HepG2 (cell line): ENCODE data around the gene FGF21. TPM values are rescaled to one million over a fixed set of nuclear protein-coding genes. Genes with fewer than 3 reads are reported as not detected.

Experiments used
- BCL6 ChIP-seq: IDR thresholded peaks from 2 replicates; pipeline ENCODE4 v1.6.1; 2016; ENCODE audit warnings: missing genetic modification reagents, missing compliant biosample characterization
- ELF1 ChIP-seq: sonication (generic); formaldehyde crosslinking; IDR thresholded peaks from 2 replicates; pipeline ENCODE4 v1.4.0; 2020; ENCODE audit warnings: missing genetic modification reagents
- FOXA3 ChIP-seq: IDR thresholded peaks from 2 replicates; pipeline ENCODE4 v1.6.1; 2016; ENCODE audit warnings: missing genetic modification reagents, missing compliant biosample characterization
- HNRNPK ChIP-seq: fragments of 200-400 bp; formaldehyde crosslinking; IDR thresholded peaks from 2 replicates; pipeline ENCODE4 v1.6.1; 2018; ENCODE audit warnings: low read length, low read depth, moderate library complexity, mild to moderate bottlenecking; ENCODE audit not compliant: poor library complexity, severe bottlenecking
- KDM5B ChIP-seq: sonication (generic); formaldehyde crosslinking; IDR thresholded peaks from 2 replicates; pipeline ENCODE4 v1.4.0; 2020; ENCODE audit warnings: missing genetic modification reagents, mild to moderate bottlenecking, borderline replicate concordance
- MED1 ChIP-seq: sonication (generic); formaldehyde crosslinking; IDR thresholded peaks from 2 replicates; pipeline ENCODE4 v1.4.0; 2020; ENCODE audit warnings: missing genetic modification reagents
- MXD4 ChIP-seq: IDR thresholded peaks from 2 replicates; pipeline ENCODE4 v1.6.1; 2016; ENCODE audit warnings: mild to moderate bottlenecking, missing biosample characterization, missing genetic modification reagents
- ZNF235 ChIP-seq: sonication (generic); formaldehyde crosslinking; IDR thresholded peaks from 2 replicates; pipeline ENCODE4 v1.8.1; 2023; ENCODE audit warnings: mild to moderate bottlenecking, missing genetic modification reagents, borderline replicate concordance
- ZNF543 ChIP-seq: sonication (generic); formaldehyde crosslinking; IDR thresholded peaks from 2 replicates; pipeline ENCODE4 v1.4.0; 2020; ENCODE audit warnings: mild to moderate bottlenecking, missing genetic modification reagents
- ZNF557 ChIP-seq: sonication (generic); formaldehyde crosslinking; IDR thresholded peaks from 2 replicates; pipeline ENCODE4 v1.4.0; 2020; ENCODE audit warnings: missing genetic modification reagents
- polyA plus RNA-seq, 8 experiments: library from polyadenylated mRNA; depleted of rRNA in 3 of 8; stranded (reverse) in 7 of 8; unstranded in 1 of 8; fragments of >200 nt; fragmentation: Illumina TruSeq in 4 of 8; extraction: Trizol in 4 of 8; gene quantifications; 2 replicates each; pipeline versions ENCODE4 v1.2.1 to v1.2.3, GENCODE V29; 2011 to 2016; ENCODE audit warnings: low read depth in 4 of 8, missing spikeins in 1 of 8, mixed read lengths in 1 of 8; ENCODE audit not compliant: insufficient read depth in 1 of 8
- total RNA-seq, 5 experiments: library from RNA; depleted of rRNA; stranded (reverse); fragments of >200 nt; fragmentation: Illumina TruSeq; extraction: Trizol; gene quantifications; 2 replicates each; pipeline ENCODE4 v1.2.3, GENCODE V29; 2016; ENCODE audit warnings: low read depth in 1 of 5
- TF ChIP-seq, protein P1 (sequence below): sonication (generic); formaldehyde crosslinking; IDR thresholded peaks from 2 replicates; pipeline ENCODE4 v1.5.1; 2020; ENCODE audit warnings: mild to moderate bottlenecking, moderate library complexity, missing genetic modification reagents
- TF ChIP-seq, protein P2 (sequence below): sonication (generic); formaldehyde crosslinking; IDR thresholded peaks from 2 replicates; pipeline ENCODE4 v1.4.0; 2020; ENCODE audit warnings: mild to moderate bottlenecking, missing genetic modification reagents
- TF ChIP-seq, protein P3 (sequence below): sonication (generic); formaldehyde crosslinking; IDR thresholded peaks from 2 replicates; pipeline ENCODE4 v1.4.0; 2020; ENCODE audit warnings: missing genetic modification reagents
- TF ChIP-seq, protein P4 (sequence below), 2 experiments: sonication (generic) in 1 of 2; formaldehyde crosslinking in 1 of 2; IDR thresholded peaks; 2 replicates each; pipeline versions ENCODE4 v1.4.0 to v1.6.1; 2016 to 2020; ENCODE audit warnings: borderline replicate concordance in 1 of 2, low read depth in 1 of 2, mild to moderate bottlenecking in 1 of 2, missing genetic modification reagents in 1 of 2

The FGF21 gene
- total and polyA plus RNA-seq, 2 of the 13 experiments (the other 11 are each of a cell fraction or from before 2014, with no cell fraction given): 0.17 TPM; not detected in 1

DNA sequence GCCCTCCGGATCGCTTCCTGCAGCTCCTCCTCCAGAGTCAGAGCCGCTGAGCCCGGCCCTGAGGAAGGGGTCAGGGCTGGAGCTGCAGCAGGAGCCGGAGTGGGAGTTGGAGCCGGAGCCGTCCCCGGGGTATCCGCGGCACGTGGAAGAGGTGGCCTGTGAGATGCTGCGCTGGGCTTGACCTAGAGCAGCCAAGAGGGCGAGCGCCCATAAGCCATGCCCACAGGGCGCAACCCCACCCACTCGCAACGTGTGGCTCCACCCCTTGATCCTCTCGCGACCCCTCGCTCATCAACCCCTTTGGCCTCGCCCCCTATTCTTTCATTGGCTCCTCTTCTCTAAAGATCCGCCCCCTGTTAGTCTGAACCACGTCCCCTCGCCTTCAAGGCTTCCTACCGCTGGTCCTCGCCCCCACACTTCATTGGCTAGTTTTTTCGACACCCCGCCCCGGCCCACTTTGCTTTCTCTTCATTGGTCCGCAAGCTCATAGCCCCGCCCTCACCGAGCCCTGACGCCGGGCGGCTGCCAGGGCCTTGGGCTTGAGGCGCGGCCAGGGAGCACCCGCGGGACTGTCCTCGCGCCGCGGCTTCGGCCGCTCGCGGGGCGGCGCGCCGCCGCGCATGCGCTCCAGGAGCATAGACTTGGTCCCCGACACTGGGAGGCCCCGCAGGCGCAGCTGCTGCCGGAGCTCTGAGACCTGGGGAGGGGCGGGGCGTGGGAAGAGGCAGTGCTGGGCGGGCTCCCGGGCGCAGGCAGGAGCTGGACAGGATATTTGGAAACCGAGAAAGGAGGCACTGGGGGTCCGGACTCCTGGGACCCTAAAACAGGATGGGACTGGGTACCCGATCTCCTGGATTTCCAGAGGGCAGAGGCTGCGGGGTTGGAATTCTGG, 41.2 kb upstream of the FGF21 start (continued):
- TF ChIP-seq, protein P1, sequence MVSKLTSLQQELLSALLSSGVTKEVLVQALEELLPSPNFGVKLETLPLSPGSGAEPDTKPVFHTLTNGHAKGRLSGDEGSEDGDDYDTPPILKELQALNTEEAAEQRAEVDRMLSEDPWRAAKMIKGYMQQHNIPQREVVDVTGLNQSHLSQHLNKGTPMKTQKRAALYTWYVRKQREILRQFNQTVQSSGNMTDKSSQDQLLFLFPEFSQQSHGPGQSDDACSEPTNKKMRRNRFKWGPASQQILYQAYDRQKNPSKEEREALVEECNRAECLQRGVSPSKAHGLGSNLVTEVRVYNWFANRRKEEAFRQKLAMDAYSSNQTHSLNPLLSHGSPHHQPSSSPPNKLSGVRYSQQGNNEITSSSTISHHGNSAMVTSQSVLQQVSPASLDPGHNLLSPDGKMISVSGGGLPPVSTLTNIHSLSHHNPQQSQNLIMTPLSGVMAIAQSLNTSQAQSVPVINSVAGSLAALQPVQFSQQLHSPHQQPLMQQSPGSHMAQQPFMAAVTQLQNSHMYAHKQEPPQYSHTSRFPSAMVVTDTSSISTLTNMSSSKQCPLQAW (CRISPR knock-in tag): no peak; the same call in 1 of the 2 replicates
- TF ChIP-seq, protein P2, sequence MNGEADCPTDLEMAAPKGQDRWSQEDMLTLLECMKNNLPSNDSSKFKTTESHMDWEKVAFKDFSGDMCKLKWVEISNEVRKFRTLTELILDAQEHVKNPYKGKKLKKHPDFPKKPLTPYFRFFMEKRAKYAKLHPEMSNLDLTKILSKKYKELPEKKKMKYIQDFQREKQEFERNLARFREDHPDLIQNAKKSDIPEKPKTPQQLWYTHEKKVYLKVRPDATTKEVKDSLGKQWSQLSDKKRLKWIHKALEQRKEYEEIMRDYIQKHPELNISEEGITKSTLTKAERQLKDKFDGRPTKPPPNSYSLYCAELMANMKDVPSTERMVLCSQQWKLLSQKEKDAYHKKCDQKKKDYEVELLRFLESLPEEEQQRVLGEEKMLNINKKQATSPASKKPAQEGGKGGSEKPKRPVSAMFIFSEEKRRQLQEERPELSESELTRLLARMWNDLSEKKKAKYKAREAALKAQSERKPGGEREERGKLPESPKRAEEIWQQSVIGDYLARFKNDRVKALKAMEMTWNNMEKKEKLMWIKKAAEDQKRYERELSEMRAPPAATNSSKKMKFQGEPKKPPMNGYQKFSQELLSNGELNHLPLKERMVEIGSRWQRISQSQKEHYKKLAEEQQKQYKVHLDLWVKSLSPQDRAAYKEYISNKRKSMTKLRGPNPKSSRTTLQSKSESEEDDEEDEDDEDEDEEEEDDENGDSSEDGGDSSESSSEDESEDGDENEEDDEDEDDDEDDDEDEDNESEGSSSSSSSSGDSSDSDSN: peak; percentile 39; the same call in 1 of the 2 replicates
- TF ChIP-seq FOXA3 (CRISPR knock-in tag): no peak; the same call in 1 of the 2 replicates
- TF ChIP-seq MXD4 (CRISPR knock-in tag): peak; percentile 48; the same call in 1 of the 2 replicates
- no peak for TF ChIP-seq BCL6 (CRISPR knock-in tag)
- no peak for TF ChIP-seq KDM5B (CRISPR knock-in tag)
- no peak for TF ChIP-seq ZNF557
- TF ChIP-seq ELF1 (CRISPR knock-in tag): 0 out of 2 replicates have a peak, but pooled peaks have one; percentile 37
- TF ChIP-seq ZNF235: no peak
- peak; percentile 21; the same call in 1 of the 2 replicates for TF ChIP-seq MED1 (CRISPR knock-in tag)
- TF ChIP-seq, protein P3, sequence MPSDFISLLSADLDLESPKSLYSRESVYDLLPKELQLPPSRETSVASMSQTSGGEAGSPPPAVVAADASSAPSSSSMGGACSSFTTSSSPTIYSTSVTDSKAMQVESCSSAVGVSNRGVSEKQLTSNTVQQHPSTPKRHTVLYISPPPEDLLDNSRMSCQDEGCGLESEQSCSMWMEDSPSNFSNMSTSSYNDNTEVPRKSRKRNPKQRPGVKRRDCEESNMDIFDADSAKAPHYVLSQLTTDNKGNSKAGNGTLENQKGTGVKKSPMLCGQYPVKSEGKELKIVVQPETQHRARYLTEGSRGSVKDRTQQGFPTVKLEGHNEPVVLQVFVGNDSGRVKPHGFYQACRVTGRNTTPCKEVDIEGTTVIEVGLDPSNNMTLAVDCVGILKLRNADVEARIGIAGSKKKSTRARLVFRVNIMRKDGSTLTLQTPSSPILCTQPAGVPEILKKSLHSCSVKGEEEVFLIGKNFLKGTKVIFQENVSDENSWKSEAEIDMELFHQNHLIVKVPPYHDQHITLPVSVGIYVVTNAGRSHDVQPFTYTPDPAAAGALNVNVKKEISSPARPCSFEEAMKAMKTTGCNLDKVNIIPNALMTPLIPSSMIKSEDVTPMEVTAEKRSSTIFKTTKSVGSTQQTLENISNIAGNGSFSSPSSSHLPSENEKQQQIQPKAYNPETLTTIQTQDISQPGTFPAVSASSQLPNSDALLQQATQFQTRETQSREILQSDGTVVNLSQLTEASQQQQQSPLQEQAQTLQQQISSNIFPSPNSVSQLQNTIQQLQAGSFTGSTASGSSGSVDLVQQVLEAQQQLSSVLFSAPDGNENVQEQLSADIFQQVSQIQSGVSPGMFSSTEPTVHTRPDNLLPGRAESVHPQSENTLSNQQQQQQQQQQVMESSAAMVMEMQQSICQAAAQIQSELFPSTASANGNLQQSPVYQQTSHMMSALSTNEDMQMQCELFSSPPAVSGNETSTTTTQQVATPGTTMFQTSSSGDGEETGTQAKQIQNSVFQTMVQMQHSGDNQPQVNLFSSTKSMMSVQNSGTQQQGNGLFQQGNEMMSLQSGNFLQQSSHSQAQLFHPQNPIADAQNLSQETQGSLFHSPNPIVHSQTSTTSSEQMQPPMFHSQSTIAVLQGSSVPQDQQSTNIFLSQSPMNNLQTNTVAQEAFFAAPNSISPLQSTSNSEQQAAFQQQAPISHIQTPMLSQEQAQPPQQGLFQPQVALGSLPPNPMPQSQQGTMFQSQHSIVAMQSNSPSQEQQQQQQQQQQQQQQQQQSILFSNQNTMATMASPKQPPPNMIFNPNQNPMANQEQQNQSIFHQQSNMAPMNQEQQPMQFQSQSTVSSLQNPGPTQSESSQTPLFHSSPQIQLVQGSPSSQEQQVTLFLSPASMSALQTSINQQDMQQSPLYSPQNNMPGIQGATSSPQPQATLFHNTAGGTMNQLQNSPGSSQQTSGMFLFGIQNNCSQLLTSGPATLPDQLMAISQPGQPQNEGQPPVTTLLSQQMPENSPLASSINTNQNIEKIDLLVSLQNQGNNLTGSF (CRISPR knock-in tag): no peak
- no peak for TF ChIP-seq ZNF543 (CRISPR knock-in tag)
- TF ChIP-seq, protein P4, sequence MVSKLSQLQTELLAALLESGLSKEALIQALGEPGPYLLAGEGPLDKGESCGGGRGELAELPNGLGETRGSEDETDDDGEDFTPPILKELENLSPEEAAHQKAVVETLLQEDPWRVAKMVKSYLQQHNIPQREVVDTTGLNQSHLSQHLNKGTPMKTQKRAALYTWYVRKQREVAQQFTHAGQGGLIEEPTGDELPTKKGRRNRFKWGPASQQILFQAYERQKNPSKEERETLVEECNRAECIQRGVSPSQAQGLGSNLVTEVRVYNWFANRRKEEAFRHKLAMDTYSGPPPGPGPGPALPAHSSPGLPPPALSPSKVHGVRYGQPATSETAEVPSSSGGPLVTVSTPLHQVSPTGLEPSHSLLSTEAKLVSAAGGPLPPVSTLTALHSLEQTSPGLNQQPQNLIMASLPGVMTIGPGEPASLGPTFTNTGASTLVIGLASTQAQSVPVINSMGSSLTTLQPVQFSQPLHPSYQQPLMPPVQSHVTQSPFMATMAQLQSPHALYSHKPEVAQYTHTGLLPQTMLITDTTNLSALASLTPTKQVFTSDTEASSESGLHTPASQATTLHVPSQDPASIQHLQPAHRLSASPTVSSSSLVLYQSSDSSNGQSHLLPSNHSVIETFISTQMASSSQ (IDR thresholded peaks at IDR 0.05; ENCODE audit: low read depth): no peak
- TF ChIP-seq, protein P4 (CRISPR knock-in tag; IDR thresholded peaks at IDR 0.05; ENCODE audit: borderline replicate concordance): no peak
- no peak for TF ChIP-seq HNRNPK
